Fibroblast of skin of scalp (primary cell): ENCODE results near the gene IRF9. TPM values are rescaled to one million over a fixed set of nuclear protein-coding genes. Genes with fewer than 3 reads are reported as not detected.

Source experiments
- DNase-seq: peaks from one replicate; pipeline ENCODE4 v3.0.0-alpha.2; 2013
- polyA plus RNA-seq, 2 experiments: library from polyadenylated mRNA; unstranded; fragments of 120-200 nt; gene quantifications; one replicate each; pipeline ENCODE4 v1.2.1, GENCODE V29; 2013; ENCODE audit not compliant: insufficient read length in 2 of 2

IRF9 gene, protein sequence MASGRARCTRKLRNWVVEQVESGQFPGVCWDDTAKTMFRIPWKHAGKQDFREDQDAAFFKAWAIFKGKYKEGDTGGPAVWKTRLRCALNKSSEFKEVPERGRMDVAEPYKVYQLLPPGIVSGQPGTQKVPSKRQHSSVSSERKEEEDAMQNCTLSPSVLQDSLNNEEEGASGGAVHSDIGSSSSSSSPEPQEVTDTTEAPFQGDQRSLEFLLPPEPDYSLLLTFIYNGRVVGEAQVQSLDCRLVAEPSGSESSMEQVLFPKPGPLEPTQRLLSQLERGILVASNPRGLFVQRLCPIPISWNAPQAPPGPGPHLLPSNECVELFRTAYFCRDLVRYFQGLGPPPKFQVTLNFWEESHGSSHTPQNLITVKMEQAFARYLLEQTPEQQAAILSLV
- polyA plus RNA-seq (2013, experiment 1 of 2; ENCODE audit: insufficient read length), result 59.8 TPM
- polyA plus RNA-seq (2013, experiment 2 of 2; ENCODE audit: insufficient read length), result 54.5 TPM

GRCh38 chr14:24160850-24161804, at the start of gene IRF9:
Gene IRF9 (plus strand): TSS chr14:24161265. CDS start chr14:24162145, 880 bp downstream.
- peak; percentile 96 for DNase-seq

GRCh38 chr14:24113379-24113800, 47.7 kb upstream of the IRF9 start:
- DNase-seq, result no peak

GRCh38 chr14:24113801-24114531, 47.1 kb upstream of the IRF9 start:
- peak; percentile 92 for DNase-seq

- DNase-seq, result peak; percentile 100
Observed at GRCh38 chr14:24114532-24115421, 46.3 kb upstream of the IRF9 start, which contains the start of the genes DCAF11 and NRL. Gene DCAF11 (plus strand): TSS chr14:24114777. CDS start chr14:24115595, 818 bp downstream. Gene NRL (minus strand): TSS chr14:24114949. CDS start chr14:24082848, 32,101 bp downstream.

DNA sequence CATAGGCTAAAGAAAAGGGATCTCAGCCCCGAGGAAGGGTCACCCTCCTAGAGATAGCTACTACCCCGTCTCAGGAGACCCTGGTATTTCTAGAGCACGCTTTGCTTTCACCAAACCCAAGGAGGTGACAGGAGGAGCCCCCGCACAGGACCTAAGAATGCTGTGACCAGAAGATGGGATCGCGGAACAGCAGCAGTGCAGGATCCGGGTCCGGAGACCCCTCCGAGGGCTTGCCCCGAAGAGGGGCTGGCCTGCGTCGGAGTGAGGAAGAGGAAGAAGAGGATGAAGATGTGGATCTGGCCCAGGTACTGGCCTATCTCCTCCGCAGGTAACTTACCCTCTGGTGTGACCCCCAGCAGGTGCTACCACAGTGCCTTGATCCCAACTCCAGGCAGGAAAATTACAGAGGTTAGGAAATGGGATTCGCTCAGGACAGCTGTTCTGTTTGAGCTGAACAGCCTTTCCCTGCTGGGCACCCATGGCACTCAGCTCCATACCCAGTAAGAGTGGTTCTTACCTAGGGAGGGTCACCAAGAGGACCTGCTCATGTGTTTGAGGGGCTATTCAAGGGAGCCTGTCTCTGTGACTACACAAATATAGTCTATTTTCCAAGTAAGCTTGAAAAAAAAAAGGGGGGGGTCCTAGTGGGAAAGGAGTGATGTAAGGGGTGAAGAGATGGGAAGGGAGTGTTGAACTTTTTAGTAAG, 45.5 kb upstream of the IRF9 start:
- DNase-seq, result no peak

DNA sequence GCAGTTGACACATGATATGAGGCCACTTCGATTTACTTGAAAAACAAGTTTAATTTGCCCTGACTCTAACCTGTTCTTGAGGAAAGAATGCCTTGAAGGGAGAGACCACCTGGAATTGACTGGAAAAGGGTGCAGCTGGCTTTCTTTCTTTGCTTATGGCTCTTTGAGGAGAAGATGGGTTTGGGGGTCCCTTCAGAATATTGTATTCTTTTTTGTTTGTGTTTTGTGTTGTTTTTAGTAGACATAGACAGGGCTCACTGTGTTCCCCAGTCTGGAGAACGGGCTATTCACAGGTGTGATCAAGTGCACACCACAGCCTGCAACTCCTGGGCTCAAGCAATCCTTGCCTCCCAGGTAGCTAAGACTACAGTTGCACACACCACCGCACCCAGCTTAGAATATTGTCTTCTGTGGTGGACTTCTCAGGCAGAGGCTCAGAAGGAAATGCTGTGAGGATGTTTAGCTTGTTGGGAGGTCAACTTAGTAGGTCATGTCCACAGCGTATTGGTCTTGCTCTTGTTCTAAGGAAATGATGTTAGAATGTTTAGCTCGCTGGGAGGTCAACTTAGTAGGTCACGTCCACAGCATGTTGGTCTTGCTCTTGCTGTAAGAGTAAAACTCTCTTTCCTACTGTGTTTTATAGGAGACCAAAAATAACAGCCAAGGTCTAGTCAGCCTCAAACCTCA, 44.8 kb upstream of the IRF9 start:
- DNase-seq, result no peak

GRCh38 chr14:24117179-24117578, 43.9 kb upstream of the IRF9 start:
- DNase-seq, result no peak

- DNase-seq, result no peak
Observed at GRCh38 chr14:24119691-24120090, 41.4 kb upstream of the IRF9 start.

GRCh38 chr14:24121210-24121609, 39.9 kb upstream of the IRF9 start:
- DNase-seq, result no peak

- no peak for DNase-seq
Observed at GRCh38 chr14:24122416-24122815, 38.6 kb upstream of the IRF9 start.

DNA sequence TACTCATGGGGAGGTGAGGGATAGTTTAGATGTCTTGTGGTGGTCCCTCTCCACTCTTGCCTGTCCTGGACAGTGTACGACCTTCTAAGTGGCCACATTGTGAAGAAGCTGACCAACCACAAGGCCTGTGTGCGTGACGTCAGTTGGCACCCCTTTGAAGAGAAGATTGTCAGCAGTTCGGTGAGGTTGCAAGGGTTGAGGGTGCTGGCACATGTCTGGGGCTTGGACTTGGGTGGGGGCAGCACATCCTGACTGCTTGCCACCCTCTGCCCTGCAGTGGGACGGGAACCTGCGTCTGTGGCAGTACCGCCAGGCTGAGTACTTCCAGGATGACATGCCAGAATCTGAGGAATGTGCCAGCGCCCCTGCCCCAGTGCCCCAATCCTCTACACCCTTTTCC, 38.2 kb upstream of the IRF9 start:
- no peak for DNase-seq

DNA sequence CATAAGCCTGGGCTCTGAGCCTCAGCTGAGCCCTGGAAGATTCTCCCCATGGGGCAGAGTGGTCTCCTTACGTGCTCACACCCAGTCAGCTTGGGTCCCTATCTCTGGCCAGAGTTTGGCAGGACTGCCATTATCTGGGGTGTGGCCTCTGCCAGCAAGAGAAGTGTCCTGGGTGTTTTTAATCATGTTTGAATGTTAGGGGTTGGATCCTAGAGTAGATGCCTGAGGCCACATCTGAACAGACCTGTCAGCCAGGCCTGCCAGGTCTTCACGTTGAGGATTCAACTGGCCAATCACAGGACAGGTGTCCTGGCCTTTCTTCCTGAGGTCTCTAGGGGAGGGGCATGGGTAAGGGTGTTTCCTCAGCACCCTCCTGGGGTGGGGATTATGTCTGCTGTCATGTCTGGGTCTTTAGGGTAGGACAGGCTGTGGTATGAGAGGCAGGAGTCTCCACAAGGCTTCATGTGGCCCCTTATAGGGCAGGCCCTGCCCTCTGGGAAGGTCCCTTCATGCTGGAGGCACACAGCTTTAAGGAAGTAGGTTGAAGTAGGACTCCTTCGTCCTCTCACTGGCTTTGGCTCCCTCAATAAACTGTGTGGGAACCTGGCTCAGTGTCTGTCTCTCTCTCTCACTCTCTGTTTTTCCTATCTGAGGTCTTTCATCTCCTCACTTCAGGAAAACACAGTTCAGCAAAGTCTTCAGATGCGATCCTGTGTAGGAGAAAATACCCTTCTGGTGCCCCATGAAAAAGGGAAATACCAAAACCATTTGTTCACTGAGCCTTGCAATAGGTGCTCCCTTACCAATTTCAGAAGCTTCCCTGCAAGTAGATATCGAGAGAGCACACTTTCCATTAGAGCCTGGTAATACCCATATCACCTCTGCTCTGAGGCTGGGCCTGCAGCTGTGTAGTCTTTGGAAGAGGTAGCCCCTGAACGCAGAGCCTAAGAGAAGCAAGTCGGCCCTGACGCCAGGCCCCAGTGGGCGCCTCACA, 37.3 kb upstream of the IRF9 start:
- no peak for DNase-seq

GRCh38 chr14:24126939-24127338, 34.1 kb upstream of the IRF9 start:
- DNase-seq, result no peak

GRCh38 chr14:24127673-24128072, 33.4 kb upstream of the IRF9 start:
- no peak for DNase-seq

- DNase-seq, result no peak
Observed at GRCh38 chr14:24129410-24129998, 31.6 kb upstream of the IRF9 start.

GRCh38 chr14:24130380-24130716, 30.7 kb upstream of the IRF9 start, which contains the start of gene FITM1:
Gene FITM1 (plus strand): TSS chr14:24130659. CDS start chr14:24131564, 905 bp downstream.
- no peak for DNase-seq

GRCh38 chr14:24130717-24131548, 30.1 kb upstream of the IRF9 start:
- no peak for DNase-seq
